Left hindlimb (tissue), 1 donor: ENCODE measurements around the gene MOV10.
A peak's percentile ranks its signal among the peaks of the same experiment; 100 is the strongest.

Source experiments
- DNase-seq: peaks from one replicate; pipeline ENCODE4 v3.0.0-alpha.2; 2018

MOV10 gene

GRCh38 chr1:112743174-112744008, 68.9 kb downstream of the MOV10 start:
- no peak for DNase-seq

DNA sequence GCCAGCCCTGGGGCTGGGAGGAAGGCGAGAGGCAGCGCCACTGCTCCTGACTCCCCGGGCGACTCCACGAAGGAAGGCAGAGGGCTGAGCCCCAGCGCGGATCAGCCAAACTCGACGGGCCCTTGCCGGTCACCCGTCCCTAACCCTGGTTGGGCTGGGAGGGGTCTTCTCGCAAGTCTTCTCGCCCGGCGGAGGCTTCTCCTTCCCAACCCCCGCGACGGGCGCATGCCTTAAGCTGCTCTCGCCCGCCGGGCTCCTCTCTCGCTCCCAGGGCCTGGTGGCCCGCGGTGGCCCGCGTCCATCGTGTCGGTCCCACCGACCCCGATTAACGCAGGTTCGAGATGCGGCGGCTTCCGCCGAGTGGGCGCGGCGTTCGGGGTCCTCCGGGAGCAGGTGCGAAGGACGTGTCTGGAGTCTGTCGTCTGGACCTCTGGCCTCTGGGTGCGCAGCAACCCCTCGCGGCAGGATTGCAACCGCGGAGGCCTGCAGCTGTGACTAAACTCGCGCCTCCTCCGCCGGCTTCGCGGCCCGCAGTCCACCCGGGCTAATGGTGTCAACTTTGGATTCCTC, 69.6 kb downstream of the MOV10 start:
- peak; percentile 34 for DNase-seq

- DNase-seq = no peak
Measured at GRCh38 chr1:112748396-112748795, 73.9 kb downstream of the MOV10 start.
